NOMO-1 treated with dmso at 0.1 percent for 144 hours (cell line): ENCODE results near the gene ZSWIM9.

Experiments
- DNase-seq: peaks from one replicate; lab custom pipeline; 2025; ENCODE audit not compliant: unreplicated experiment; lab: John Stamatoyannopoulos, UW

Gene ZSWIM9

GRCh38 chr19:48169939-48170803, at the start of gene ZSWIM9, which contains the start of gene LIG1:
ZSWIM9 (plus strand) TSS chr19:48170680; CDS start chr19:48171803, 1,123 bp downstream.
LIG1 (minus strand) TSS chr19:48170344; CDS start chr19:48165566, 4,778 bp downstream.
- DNase-seq: peak; percentile 91

DNA sequence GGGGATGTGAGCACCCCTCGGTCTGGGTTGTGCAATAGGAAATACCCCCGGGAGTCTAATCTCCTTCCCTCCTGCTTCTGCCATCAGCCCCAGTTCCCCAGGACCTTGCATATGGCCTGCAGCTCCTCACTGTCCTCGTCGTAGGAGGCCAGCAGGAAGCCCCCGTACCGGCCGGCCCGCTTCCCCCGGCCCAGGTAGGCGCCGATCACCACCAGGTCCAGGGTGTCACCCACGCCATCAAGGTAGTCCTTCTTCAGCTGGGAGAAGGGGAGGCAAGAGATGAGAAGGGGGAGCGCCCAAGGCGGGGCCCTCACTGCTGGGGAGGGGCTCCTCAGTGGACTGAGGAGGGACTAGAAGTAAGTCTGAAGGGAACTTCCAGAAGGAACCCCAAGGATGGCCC, 49.4 kb upstream of the ZSWIM9 start:
- no peak for DNase-seq

DNA sequence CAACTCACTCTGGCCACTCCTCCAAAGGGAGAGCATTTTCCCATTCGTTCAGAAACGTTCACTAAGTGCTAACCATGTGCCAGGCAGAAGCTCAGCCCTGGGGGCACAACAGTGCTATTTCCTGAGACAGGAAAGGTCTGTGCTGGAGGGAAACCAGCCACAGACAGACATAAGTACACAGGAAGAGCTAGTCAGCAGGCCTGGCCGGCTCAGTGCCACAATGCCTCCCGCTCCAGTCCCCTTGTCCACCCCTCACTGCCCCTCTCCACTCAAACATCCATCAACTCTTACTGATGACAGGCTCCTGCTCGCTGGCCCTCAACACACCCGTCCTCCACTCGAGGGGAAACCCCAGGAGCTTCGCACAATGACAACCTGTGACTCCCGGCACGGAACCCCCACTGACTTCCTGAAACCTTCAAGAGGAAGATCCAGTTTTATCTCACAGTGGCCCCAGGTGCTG, 48.5 kb upstream of the ZSWIM9 start:
- DNase-seq: no peak

DNA sequence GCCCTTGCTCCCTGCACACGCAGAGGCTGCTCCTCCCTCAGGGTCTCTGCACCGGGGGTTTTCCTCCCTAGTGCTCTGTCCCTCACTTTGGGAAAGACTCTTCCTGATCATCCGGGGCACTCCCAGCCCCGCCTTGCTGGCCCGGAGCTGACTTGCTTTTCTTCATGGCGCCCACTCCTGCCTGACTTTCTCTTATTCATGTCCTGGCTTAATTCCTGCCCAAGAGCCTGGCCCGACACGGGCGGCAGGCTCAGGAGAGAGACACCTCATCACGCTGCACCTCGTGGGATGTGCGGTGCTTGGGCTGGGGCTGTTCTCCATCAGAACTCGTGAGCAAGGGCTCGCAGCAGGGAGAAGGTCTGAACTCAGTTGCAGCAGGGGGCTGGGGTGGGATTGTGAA, 48.1 kb upstream of the ZSWIM9 start:
- no peak for DNase-seq

GRCh38 chr19:48123907-48124651, 46.4 kb upstream of the ZSWIM9 start:
- DNase-seq: no peak

DNA sequence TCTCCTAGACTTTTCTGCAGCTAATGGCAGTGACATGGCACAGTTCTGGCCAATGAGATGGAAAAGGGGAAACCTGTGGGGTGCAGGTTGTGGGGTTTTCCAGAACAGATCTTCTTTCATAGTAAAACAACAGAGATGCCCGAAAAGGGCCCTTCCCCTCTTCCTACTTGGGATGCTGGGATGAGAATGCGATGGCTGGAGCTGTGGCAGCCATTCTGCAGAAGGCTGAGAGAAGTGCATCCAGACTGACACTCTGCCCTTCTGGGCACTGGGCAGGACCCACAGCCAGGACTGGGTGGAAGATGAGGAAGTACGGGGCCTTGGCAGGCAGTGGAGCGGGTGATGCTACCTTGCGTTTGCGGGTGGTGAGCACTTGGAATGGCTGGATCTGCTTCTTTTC, 42.9 kb upstream of the ZSWIM9 start:
- no peak for DNase-seq

GRCh38 chr19:48133094-48133493, 37.4 kb upstream of the ZSWIM9 start:
- no peak for DNase-seq

GRCh38 chr19:48135411-48135810, 35.1 kb upstream of the ZSWIM9 start:
- DNase-seq: no peak

GRCh38 chr19:48136547-48136946, 33.9 kb upstream of the ZSWIM9 start:
- DNase-seq: no peak

- no peak for DNase-seq
Observed at GRCh38 chr19:48137411-48137810, 33.1 kb upstream of the ZSWIM9 start.

DNA sequence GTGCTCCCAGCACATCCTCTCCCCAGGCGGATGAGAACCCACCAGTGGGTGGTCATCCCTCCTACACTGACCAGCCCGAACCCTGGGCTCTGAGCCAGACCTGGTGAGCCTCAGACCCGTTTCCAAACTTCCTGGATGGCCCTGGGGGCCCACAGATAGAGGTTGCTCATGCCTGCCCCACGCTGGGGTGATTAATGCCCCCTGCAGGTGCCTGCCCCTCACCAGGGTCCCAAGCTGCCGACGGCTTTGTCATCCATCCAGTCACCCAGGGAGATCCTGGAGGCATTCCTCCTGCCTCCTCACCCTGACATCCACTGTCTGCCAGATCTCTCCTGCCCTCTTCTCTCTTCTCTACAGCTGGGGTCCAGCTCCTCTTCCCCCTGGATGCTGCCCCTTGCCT, 31.4 kb upstream of the ZSWIM9 start:
- no peak for DNase-seq

DNA sequence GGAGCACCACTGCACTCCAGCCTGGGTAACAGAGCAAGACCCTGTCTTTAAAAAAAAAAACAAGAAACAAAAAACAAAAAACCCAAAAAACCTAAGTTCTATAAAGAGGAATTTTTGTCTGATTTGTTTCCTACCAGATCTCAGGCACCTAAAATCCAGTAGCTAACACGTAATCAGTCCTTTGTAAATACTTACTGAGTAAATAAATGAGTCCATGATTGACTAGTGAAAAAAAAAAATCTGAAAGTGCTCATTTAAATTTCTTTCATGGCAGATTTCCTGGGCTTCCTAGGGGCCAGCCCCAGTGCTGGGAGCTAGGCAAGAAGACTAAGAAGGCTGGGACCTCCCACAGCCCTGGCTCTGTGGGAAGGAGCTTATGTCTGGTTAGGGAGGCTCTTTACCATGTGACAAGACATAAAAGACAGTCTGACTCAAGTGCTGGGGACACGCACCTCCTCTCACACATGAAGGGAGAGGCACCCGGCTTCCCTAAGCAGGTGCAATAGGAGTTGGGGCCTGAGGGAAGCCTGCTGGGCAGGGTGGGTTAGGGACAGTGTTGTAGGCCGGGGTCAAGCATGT, 22.8 kb upstream of the ZSWIM9 start:
- DNase-seq: no peak

- DNase-seq: no peak
Observed at GRCh38 chr19:48148576-48148975, 21.9 kb upstream of the ZSWIM9 start.

DNA sequence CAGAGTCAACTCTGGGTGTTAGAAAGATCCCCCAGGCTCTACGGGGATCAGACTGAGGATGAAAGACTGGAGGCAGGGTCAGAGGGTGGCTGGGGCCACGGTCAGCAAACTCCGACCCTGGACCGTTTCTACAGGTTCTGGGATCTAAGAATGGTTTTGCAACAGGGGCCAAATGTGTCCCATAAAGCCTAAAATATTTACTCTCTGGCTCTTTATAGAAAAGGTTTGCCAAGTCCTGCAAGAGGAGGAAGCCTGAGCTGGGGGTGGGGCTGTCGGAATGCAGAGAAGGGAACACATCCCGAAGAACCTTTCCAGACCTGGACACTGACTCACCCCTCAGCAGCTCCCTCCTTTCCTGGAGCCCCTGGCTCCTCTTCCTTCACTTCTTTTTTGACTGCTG, 21.1 kb upstream of the ZSWIM9 start:
- DNase-seq: no peak

GRCh38 chr19:48152551-48152950, 17.9 kb upstream of the ZSWIM9 start:
- DNase-seq: no peak

DNA sequence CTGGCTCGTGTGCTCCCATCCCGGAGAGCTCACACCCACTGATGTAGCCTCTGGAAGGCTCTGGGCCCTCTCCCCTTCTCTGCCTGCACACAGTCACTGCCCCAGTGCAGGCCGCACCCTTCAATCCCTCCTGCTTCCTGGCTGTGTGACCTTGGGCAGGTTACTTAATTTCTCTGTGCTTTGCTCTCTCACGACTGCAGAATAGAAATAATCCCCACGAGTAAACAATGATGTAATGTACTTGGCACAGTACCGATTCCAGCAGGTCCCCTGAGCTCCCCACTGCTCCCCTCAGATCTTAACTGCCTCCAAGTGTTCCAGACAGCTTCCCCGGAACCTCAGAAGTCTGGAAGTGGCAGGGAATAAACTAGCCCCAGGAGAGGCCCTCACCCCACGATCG, 16.5 kb upstream of the ZSWIM9 start:
- no peak for DNase-seq

DNA sequence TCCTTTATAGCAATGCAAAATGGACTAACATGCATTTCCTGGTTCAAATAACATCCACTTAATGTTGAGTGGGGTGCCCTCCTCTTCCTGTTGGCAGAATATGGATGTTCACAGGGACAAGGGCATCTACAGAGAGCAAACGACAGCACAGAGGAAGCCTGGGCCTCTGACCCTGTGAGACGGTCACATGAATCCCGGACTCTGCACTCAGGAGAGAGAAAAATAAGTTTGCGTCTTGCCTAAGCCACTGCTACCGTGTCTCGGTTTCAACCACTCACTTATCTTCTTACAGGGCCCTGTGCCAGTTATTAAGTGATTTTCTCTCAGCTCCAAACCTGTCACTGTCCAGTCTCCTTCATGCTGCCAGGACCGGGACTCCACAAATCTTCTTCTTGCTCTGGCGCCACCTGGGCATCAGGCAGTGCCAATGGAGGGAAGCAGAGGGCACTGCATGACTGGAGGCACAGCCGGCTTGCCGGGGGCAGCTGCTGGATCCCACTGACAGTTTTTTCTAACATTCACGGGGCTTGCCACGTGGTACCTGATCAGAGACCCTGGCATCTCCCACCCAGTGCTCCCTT, 12.2 kb upstream of the ZSWIM9 start:
- DNase-seq: no peak

DNA sequence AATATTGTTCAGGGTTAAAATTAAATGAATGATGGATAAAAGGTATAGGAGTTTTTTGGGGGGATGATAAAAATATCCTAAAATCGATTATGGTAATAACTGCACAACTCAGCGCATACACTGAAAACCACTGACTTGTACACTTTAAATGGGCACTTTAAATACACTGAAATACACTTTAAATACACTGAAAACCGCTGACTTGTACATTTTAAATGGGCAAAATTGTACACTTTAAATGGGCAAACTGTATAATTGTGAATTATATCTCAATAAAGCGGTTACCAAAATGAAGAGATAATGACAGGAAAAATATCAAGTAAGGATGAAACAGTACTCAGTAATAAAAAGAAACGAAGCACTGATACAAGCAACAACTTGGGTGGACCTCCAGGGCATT, 1.8 kb upstream of the ZSWIM9 start:
- no peak for DNase-seq

DNA sequence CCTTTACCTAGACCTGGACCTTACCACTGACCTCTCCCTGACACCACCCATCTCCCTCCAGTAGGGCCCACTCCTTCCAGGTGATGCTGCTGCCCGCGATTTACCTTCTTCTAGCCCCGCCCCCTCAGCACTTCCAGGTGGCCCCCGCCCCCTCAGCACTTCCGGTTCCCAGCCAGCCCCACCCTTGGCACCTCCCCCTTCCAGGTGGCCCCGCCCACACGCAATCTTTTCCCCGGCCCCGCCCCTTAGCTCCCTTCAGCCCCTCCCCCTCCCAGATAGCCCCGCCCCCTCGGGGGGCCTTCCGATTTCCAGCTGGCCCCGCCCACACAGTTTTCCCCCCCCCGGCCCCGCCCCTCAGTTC, 922 bp upstream of the ZSWIM9 start:
- DNase-seq: peak; percentile 40

DNA sequence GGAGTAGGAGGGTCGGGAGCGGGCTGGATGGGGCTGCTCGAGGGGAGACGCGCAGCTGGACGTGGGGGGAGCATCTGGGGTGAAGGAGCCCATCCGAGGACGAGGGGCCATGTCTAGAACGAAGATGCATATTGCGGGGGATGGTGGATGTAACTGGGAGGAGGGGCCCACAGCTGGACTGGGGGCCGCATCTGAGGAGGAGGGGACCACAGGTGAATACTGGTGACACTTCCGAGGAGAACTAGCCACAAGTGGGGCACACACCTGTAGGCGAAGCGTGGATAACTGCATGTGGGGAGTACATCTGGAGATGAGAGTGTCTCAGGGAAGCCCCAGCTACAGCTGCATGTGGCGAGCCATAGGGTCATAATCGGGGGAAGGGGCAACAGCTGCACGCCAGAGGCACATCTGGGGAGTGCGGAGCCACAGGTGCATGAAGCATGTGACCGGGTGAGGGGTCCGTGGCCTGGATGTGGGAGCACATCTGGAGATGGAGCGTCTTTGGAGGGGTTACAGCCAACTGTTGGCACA, 402 bp downstream of the ZSWIM9 start:
- no peak for DNase-seq

DNA sequence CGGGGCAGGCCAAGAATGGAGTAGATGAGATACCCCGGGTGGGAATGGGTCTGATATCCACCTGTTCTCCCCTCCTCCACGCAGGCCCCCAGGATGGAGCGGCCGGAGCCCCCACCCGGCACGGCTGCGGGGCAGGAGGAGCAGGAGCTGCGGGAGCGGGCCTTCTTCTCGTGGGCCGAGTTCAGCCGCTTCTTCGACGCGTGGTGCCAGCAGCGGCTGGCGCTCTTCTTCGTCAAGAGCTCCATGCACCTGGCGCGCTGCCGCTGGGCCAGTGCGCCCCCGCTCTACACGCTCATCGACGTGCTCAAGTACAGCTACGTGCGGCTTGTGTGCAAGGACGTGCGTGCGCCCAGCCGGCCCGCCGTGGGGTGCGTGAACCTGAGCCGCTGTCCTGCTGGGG, 1.2 kb downstream of the ZSWIM9 start:
- DNase-seq: no peak
